Ascending aorta (tissue), 2 donors: ENCODE data around the gene TTC3. TPM values are rescaled to one million over a fixed set of nuclear protein-coding genes. Genes with fewer than 3 reads are reported as not detected.
A peak's percentile ranks its signal among the peaks of the same experiment; 100 is the strongest.

Experiments used
- DNase-seq, 2 donors: peaks; one replicate each; pipeline ENCODE4 v3.0.0-alpha.2; 2019; ENCODE audit warnings: low spot score in 2 of 2
- H3K27ac ChIP-seq, 2 donors: fragments of 200-600 bp; sonication (generic); one replicate each; pipeline ENCODE4 v1.5.1; 2016 to 2017; ENCODE audit warnings: mild to moderate bottlenecking in 1 of 2
- H3K27me3 ChIP-seq: fragments of 200-600 bp; sonication (generic); one replicate; pipeline ENCODE4 v1.5.1; 2017
- H3K36me3 ChIP-seq, 2 donors: fragments of 200-600 bp; sonication (generic); one replicate each; pipeline ENCODE4 v1.5.1; 2016
- H3K4me1 ChIP-seq, 2 donors: fragments of 200-600 bp; sonication (generic); one replicate each; pipeline ENCODE4 v1.5.1; 2016 to 2017; ENCODE audit warnings: mild to moderate bottlenecking in 1 of 2
- H3K4me3 ChIP-seq, 2 donors: fragments of 200-600 bp; sonication (generic); one replicate each; pipeline ENCODE4 v1.5.1; 2016 to 2017; ENCODE audit warnings: mild to moderate bottlenecking in 1 of 2
- H3K9me3 ChIP-seq, 2 donors: fragments of 200-600 bp; sonication (generic); one replicate each; pipeline ENCODE4 v1.5.1; 2016
- intact Hi-C: fragments of 100-400 bp; cut with DNase I; formaldehyde crosslinking; loops from one replicate; pipeline ENCODE4 v1.15.1; 2023
- total RNA-seq: library from RNA; depleted of rRNA; stranded (reverse); fragments of >200 nt; gene quantifications from one replicate; pipeline ENCODE4 v1.1.0, GENCODE V29; 2016
- TF ChIP-seq, protein P1 (sequence below), 3 experiments: fragments of 200-600 bp in 2 of 3; fragments of 450-650 bp in 1 of 3; sonication (generic) in 2 of 3; IDR thresholded peaks; one replicate each; pipeline ENCODE4 v1.5.1; 2016 to 2019; ENCODE audit warnings: antibody characterized with exemption in 3 of 3, mild to moderate bottlenecking in 1 of 3, moderate library complexity in 1 of 3

TTC3 gene
- total RNA-seq, 1 donor from 2014 or later: 70.7 TPM

DNA sequence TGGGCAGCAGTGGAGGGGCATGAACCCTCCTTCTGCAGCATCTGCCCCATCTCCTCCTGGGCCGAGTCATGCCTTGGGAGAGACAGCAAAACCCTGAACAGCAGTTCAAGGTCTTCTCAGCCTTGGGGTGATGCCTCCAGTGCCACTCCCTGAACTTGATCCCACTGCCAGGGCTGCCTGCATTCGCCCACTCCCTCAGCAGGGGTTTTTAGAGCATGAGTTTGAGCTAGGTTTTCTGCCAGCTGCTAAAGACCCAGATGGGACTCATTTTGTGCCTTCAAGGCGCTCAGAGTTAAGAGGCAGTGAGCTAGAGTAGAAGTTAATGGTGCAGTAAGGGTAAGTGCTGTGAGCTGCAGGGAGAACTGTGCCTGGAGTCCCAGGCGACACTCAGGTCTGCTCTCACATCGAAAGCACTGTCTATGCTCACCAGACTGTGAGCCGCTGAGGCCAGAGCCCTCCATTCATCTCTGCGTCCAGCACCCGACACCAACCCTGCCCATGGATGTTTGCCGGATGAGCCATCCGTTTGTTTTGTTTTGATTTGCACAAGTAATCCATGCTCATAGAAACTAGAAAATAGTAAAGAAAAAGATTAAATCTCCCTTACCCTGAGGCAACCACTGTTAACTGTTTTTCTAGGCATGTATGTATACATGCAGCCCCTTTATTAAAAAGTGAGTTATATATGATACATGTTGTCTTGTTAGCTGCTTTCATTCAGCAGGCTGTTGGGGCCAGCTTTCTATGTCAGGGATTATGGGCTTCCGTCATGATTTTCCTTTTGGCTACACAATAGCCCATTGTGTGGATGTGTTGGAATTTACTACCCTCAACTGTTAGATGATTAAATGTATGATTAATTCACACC, 126.2 kb downstream of the TTC3 start:
- intact Hi-C loops: no loop called here
- Histone ChIP-seq H3K27me3 (no peaks in the 10 kb centered on the region), H3K4me3 (no peak overlapping the region), H3K4me1 (no peaks in the 10 kb centered on the region), H3K9me3 (no peaks in the 10 kb centered on the region), H3K27ac (no peak overlapping the region), H3K36me3 (peaks cover 33 to 69% of the 10 kb centered on the region in 2 donors)
- TF ChIP-seq, protein P1, sequence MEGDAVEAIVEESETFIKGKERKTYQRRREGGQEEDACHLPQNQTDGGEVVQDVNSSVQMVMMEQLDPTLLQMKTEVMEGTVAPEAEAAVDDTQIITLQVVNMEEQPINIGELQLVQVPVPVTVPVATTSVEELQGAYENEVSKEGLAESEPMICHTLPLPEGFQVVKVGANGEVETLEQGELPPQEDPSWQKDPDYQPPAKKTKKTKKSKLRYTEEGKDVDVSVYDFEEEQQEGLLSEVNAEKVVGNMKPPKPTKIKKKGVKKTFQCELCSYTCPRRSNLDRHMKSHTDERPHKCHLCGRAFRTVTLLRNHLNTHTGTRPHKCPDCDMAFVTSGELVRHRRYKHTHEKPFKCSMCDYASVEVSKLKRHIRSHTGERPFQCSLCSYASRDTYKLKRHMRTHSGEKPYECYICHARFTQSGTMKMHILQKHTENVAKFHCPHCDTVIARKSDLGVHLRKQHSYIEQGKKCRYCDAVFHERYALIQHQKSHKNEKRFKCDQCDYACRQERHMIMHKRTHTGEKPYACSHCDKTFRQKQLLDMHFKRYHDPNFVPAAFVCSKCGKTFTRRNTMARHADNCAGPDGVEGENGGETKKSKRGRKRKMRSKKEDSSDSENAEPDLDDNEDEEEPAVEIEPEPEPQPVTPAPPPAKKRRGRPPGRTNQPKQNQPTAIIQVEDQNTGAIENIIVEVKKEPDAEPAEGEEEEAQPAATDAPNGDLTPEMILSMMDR (IDR thresholded peaks at IDR 0.05): no peak
- DNase-seq: no peak

DNA sequence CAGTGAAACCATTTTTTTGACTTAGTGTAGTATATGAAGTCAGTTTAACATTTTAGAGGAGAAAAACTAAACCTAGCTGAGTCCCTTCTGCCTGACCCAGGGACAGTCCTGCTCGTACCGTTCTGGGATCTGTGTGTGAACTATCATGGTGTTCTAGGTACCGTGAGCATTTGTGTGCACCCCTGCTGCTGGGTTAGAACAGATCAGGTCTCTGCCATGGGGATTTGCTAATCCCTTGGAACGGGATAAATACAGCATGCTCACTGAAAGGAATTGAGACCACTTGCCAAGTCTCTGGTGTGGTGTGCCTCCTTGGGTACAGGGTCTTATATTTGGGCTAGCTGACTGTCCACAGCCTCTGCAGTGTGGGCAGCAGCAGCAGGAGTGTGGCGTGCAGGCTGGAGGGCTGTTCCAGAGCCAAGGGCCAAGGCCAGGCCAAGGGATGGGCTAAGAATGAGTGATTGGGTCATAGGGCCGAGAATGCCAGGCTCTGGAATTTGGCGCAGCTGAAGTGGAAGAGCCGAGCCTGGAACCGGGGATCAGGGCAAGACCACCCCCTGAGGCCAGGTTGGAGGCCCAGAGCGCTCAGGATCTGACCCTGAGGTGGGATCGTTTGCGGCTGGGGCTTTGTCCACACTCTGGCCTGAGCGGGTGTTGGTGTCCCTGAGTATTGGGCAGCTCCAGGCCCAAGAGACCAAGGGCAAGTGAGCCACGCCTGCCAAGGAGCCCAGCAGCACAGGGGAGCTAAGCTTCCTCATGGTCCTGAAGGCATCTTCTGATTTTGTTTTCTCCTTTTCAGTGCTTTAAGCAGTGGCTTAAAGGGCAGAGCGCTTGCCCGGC, 127.8 kb downstream of the TTC3 start:
- TF ChIP-seq, protein P1 (IDR thresholded peaks at IDR 0.05): no peak
- intact Hi-C loops: no loop called here
- no peaks in the 10 kb centered on the region for H3K9me3 ChIP-seq
- no peak overlapping the region for H3K27ac ChIP-seq
- no peak for DNase-seq
- peaks cover 33 to 57% of the 10 kb centered on the region in 2 donors for H3K36me3 ChIP-seq
- no peak overlapping the region for H3K4me3 ChIP-seq
- H3K4me1 ChIP-seq: no peaks in the 10 kb centered on the region
- no peaks in the 10 kb centered on the region for H3K27me3 ChIP-seq

GRCh38 chr21:37202221-37203110, 129.4 kb downstream of the TTC3 start:
- no peak overlapping the region for H3K27ac ChIP-seq
- H3K4me1 ChIP-seq: peaks cover 4 to 13% of the 10 kb centered on the region in 2 donors
- intact Hi-C loops: no loop called here
- H3K36me3 ChIP-seq: peaks cover 33 to 52% of the 10 kb centered on the region in 2 donors
- no peaks in the 10 kb centered on the region for H3K27me3 ChIP-seq
- no peak overlapping the region for H3K4me3 ChIP-seq
- TF ChIP-seq, protein P1 (IDR thresholded peaks at IDR 0.05): no peak
- H3K9me3 ChIP-seq: no peaks in the 10 kb centered on the region
- no peak for DNase-seq

GRCh38 chr21:37204580-37204979, 131.5 kb downstream of the TTC3 start:
- Histone ChIP-seq H3K27ac (no peak overlapping the region), H3K4me3 (no peak overlapping the region), H3K36me3 (peaks cover 22 to 35% of the 10 kb centered on the region in 2 donors), H3K4me1 (peaks cover 4 to 21% of the 10 kb centered on the region in 2 donors), H3K27me3 (no peaks in the 10 kb centered on the region), H3K9me3 (no peaks in the 10 kb centered on the region)
- TF ChIP-seq, protein P1 (IDR thresholded peaks at IDR 0.05): no peak
- peak in 1 of 2 donors; percentile 9 for DNase-seq
- intact Hi-C loops: no loop called here

- TF ChIP-seq, protein P1 (IDR thresholded peaks at IDR 0.05): no peak
- H3K9me3 ChIP-seq: no peaks in the 10 kb centered on the region
- H3K27ac ChIP-seq: peak overlapping the region; percentile 50 to 69
- peaks cover 4 to 21% of the 10 kb centered on the region in 2 donors for H3K4me1 ChIP-seq
- peaks cover 7 to 18% of the 10 kb centered on the region in 2 donors for H3K36me3 ChIP-seq
- no peaks in the 10 kb centered on the region for H3K27me3 ChIP-seq
- intact Hi-C loops: loop anchor here (5.0 kb wide), 1 partner anchor 61 kb away; the partner anchor contains the start of gene VPS26C
- no peak overlapping the region for H3K4me3 ChIP-seq
- DNase-seq: peak in 1 of 2 donors; percentile 18
These were observed 133.4 kb downstream of the TTC3 start for GRCh38 chr21:37206496-37206895.
